H1 (cell line): ENCODE results near the gene NSUN6. TPM values are rescaled to one million over a fixed set of nuclear protein-coding genes. Genes with fewer than 3 reads are reported as not detected.

Experiments used
- CTCF ChIA-PET: fragments of 300-600 bp; sonication (Branson Sonifier 250); formaldehyde crosslinking; loops from one replicate; lab custom pipeline; 2021; ENCODE audit not compliant: partially characterized antibody; lab: Charles Lee
- POLR2A ChIA-PET: fragments of 300-600 bp; sonication (Branson Sonifier 250); formaldehyde crosslinking; loops from one replicate; lab custom pipeline; 2021; ENCODE audit warnings: inconsistent platforms; ENCODE audit not compliant: partially characterized antibody; lab: Charles Lee
- DNase-seq, 2 experiments: peaks; one replicate each; pipeline versions ENCODE4 v3.0.0 to v3.0.0-alpha.2; 2010 to 2022; ENCODE audit warnings: low spot score in 2 of 2, low read depth in 1 of 2, mixed read lengths in 1 of 2
- FAIRE-seq: peaks from 2 replicates; lab custom pipeline; 2011; peaks lifted over from hg19 to GRCh38; lab: Jason Lieb, UNC
- H2AFZ ChIP-seq: 2 replicates; pipeline ENCODE4 v1.8.1; 2012; ENCODE audit warnings: low read length, inconsistent platforms
- H2AK5ac ChIP-seq: 2 replicates; pipeline ENCODE4 v1.6.1; 2013; ENCODE audit warnings: low read depth, low read length
- H2BK120ac ChIP-seq: replicated peaks from 2 replicates; pipeline ENCODE3; 2013; ENCODE audit warnings: low read depth, low read length, inconsistent platforms
- H2BK12ac ChIP-seq: 2 replicates; pipeline ENCODE4 v1.6.1; 2013; ENCODE audit warnings: low read depth, low read length
- H2BK15ac ChIP-seq: 2 replicates; pipeline ENCODE4 v1.6.1; 2013; ENCODE audit warnings: low read length
- H2BK20ac ChIP-seq: 2 replicates; pipeline ENCODE4 v1.6.1; 2013; ENCODE audit warnings: low read length
- H2BK5ac ChIP-seq: 2 replicates; pipeline ENCODE4 v1.6.1; 2013; ENCODE audit warnings: low read depth, low read length
- H3K14ac ChIP-seq: 2 replicates; pipeline ENCODE4 v1.6.1; 2013; ENCODE audit warnings: inconsistent platforms; ENCODE audit not compliant: insufficient read length
- H3K18ac ChIP-seq: 2 replicates; pipeline ENCODE4 v1.6.1; 2013; ENCODE audit warnings: low read length; ENCODE audit errors: extremely low read depth
- H3K23ac ChIP-seq: 2 replicates; pipeline ENCODE4 v1.6.1; 2013; ENCODE audit warnings: inconsistent platforms; ENCODE audit not compliant: insufficient read length
- H3K23me2 ChIP-seq: 2 replicates; pipeline ENCODE4 v1.6.1; 2013; ENCODE audit warnings: low read depth, low read length
- H3K27ac ChIP-seq: 2 replicates; pipeline ENCODE4 v1.6.1; 2011; ENCODE audit warnings: low read depth, low read length, inconsistent platforms
- H3K27me3 ChIP-seq, 4 experiments: replicated peaks in 1 of 4; 1 replicate in 1 of 4; 2 replicates in 3 of 4; pipeline versions ENCODE4 v1.6.1 to v1.8.1; 2011 to 2013; ENCODE audit warnings: low read length in 3 of 4, mild to moderate bottlenecking in 3 of 4, inconsistent platforms in 2 of 4, mixed read lengths in 2 of 4, moderate library complexity in 1 of 4; ENCODE audit not compliant: control insufficient read depth in 3 of 4, insufficient read depth in 3 of 4; ENCODE audit errors: extremely low read depth in 1 of 4
- H3K36me3 ChIP-seq, 4 experiments: 2 replicates each; pipeline versions ENCODE4 v1.6.1 to v1.8.1; 2011 to 2013; ENCODE audit warnings: mild to moderate bottlenecking in 4 of 4, low read length in 3 of 4, moderate library complexity in 2 of 4, control low read depth in 1 of 4, inconsistent platforms in 1 of 4; ENCODE audit not compliant: insufficient read depth in 4 of 4, control insufficient read depth in 2 of 4
- H3K4ac ChIP-seq: replicated peaks from 2 replicates; pipeline ENCODE3; 2013; ENCODE audit warnings: low read length, low read depth, mixed read lengths, inconsistent platforms; ENCODE audit not compliant: insufficient read length
- H3K4me1 ChIP-seq, 4 experiments: replicated peaks in 1 of 4; 1 replicate in 1 of 4; 2 replicates in 3 of 4; pipeline versions ENCODE4 v1.6.1 to v1.8.1; 2011 to 2013; ENCODE audit warnings: low read length in 3 of 4, inconsistent platforms in 2 of 4, mixed read lengths in 1 of 4; ENCODE audit not compliant: insufficient read depth in 4 of 4, control insufficient read depth in 3 of 4
- H3K4me2 ChIP-seq, 2 experiments: 2 replicates each; pipeline versions ENCODE4 v1.6.1 to v1.8.1; 2011 to 2013; ENCODE audit warnings: low read depth in 2 of 2, low read length in 2 of 2, control low read depth in 1 of 2, inconsistent platforms in 1 of 2, mild to moderate bottlenecking in 1 of 2; ENCODE audit not compliant: insufficient read depth in 1 of 2
- H3K4me3 ChIP-seq, 4 experiments: fragments of 200-600, 300-600 bp in 1 of 4; sonication (generic), shearing (Covaris generic), sonication (Bioruptor Twin) in 1 of 4; 2 replicates each; pipeline versions ENCODE4 v1.5.1 to v1.8.1; 2011 to 2016; ENCODE audit warnings: low read length in 4 of 4, low read depth in 3 of 4, control low read depth in 2 of 4, inconsistent platforms in 2 of 4, mild to moderate bottlenecking in 2 of 4, mixed read lengths in 1 of 4, moderate library complexity in 1 of 4; ENCODE audit not compliant: insufficient read depth in 2 of 4; ENCODE audit errors: extremely low read depth in 1 of 4
- H3K56ac ChIP-seq: replicated peaks from 2 replicates; pipeline ENCODE3; 2013; ENCODE audit warnings: low read depth, mild to moderate bottlenecking, mixed read lengths, low read length, inconsistent platforms; ENCODE audit not compliant: insufficient read length
- H3K79me1 ChIP-seq: 2 replicates; pipeline ENCODE4 v1.6.1; 2013; ENCODE audit warnings: low read depth, low read length, control low read depth
- H3K79me2 ChIP-seq, 2 experiments: 2 replicates each; pipeline versions ENCODE4 v1.6.1 to v1.8.1; 2012 to 2013; ENCODE audit warnings: low read length in 2 of 2, mild to moderate bottlenecking in 2 of 2, inconsistent platforms in 1 of 2; ENCODE audit not compliant: insufficient read depth in 2 of 2, control insufficient read depth in 1 of 2
- H3K9ac ChIP-seq, 4 experiments: replicated peaks in 1 of 4; 1 replicate in 1 of 4; 2 replicates in 3 of 4; pipeline versions ENCODE4 v1.6.1 to v1.8.1; 2011 to 2013; ENCODE audit warnings: low read depth in 3 of 4, low read length in 3 of 4, control low read depth in 2 of 4, mild to moderate bottlenecking in 2 of 4, moderate library complexity in 2 of 4, inconsistent platforms in 1 of 4; ENCODE audit errors: extremely low read depth in 1 of 4
- H3K9me3 ChIP-seq, 2 experiments: 2 replicates each; pipeline versions ENCODE4 v1.6.1 to v1.8.1; 2012 to 2013; ENCODE audit warnings: mild to moderate bottlenecking in 2 of 2, moderate library complexity in 2 of 2, control low read depth in 1 of 2, inconsistent platforms in 1 of 2, low read depth in 1 of 2, low read length in 1 of 2, mixed read lengths in 1 of 2; ENCODE audit not compliant: insufficient read depth in 2 of 2
- H4K20me1 ChIP-seq, 2 experiments: replicated peaks in 1 of 2; 2 replicates each; pipeline versions ENCODE3 to v1.8.1; 2011 to 2013; ENCODE audit warnings: inconsistent platforms in 2 of 2, low read length in 2 of 2, mild to moderate bottlenecking in 1 of 2; ENCODE audit not compliant: insufficient read depth in 2 of 2, control insufficient read depth in 1 of 2
- H4K5ac ChIP-seq: 2 replicates; pipeline ENCODE4 v1.6.1; 2013; ENCODE audit warnings: low read length, low read depth, mixed read lengths, inconsistent platforms; ENCODE audit not compliant: insufficient read length
- H4K8ac ChIP-seq: 2 replicates; pipeline ENCODE4 v1.8.0; 2013; ENCODE audit warnings: mild to moderate bottlenecking, moderate library complexity, low read length, inconsistent platforms; ENCODE audit not compliant: insufficient read depth; ENCODE audit errors: extremely low read depth
- H4K91ac ChIP-seq: replicated peaks from 2 replicates; pipeline ENCODE3; 2013; ENCODE audit warnings: low read length, mixed read lengths, inconsistent platforms; ENCODE audit not compliant: insufficient read length
- WGBS, 2 experiments: shearing (Covaris generic) in 1 of 2; methylation state at CpG; one replicate each; pipeline versions ENCODE4 v1.1.6 to v1.1.7; 2013 to 2015; ENCODE audit warnings: low lambda C conversion rate in 2 of 2, mixed read lengths in 2 of 2, inconsistent platforms in 1 of 2, low coverage in 1 of 2, missing lambda C conversion rate in 1 of 2; ENCODE audit not compliant: insufficient replicate concordance in 2 of 2, insufficient coverage in 1 of 2, insufficient read length in 1 of 2; ENCODE audit errors: extremely low coverage in 1 of 2, missing lambda C conversion rate in 1 of 2; 5-methylcytosine and 5-hydroxymethylcytosine counted together
- polyA plus RNA-seq, 7 experiments: library from polyadenylated mRNA; depleted of rRNA in 3 of 7; stranded (reverse) in 5 of 7; unstranded in 2 of 7; fragments of >200 nt in 5 of 7; fragments of 200-250 nt in 2 of 7; gene quantifications; 1 replicate in 5 of 7; 2 replicates in 1 of 7; 4 replicates in 1 of 7; pipeline versions ENCODE4 v1.2.1 to v1.2.3, GENCODE V29; 2011 to 2013; ENCODE audit warnings: missing spikeins in 2 of 7, mixed read lengths in 2 of 7
- total RNA-seq: library from RNA; stranded (reverse); fragmentation: NEBNext Ultra II Directional; extraction: Animal tissue kit (Norgen Biotek cat#: 25700); gene quantifications from 2 replicates; pipeline ENCODE4 v1.2.1, GENCODE V29; 2021

The NSUN6 gene
- total and polyA plus RNA-seq, 2 of the 8 experiments (the other 6 are each of a cell fraction or from before 2014, with no cell fraction given), result 5.9 to 14.4 TPM

GRCh38 chr10:18675086-18675801 lies 23.9 kb upstream of the NSUN6 start:
- H3K9ac ChIP-seq, result no peak overlapping the region
- 91% methylated on average over 4 of the region's 4 CpGs; no CpG with 5 or more reads in 1 of the 2 experiments for WGBS, 2 experiments
- no peak overlapping the region for H2AFZ ChIP-seq
- H3K79me1 ChIP-seq, result no peaks in the 10 kb centered on the region
- H3K4ac ChIP-seq, result no peak overlapping the region
- peaks cover 0 to 59% (median 16%) of the 10 kb centered on the region in 4 experiments; a peak in 6 of 8 replicates for H3K36me3 ChIP-seq
- H2BK12ac ChIP-seq, result no peak overlapping the region
- H4K8ac ChIP-seq, result no peak overlapping the region
- H4K5ac ChIP-seq, result no peak overlapping the region
- H2BK120ac ChIP-seq, result no peak overlapping the region
- FAIRE-seq, result no peak
- H3K56ac ChIP-seq, result no peak overlapping the region
- peaks cover 0 to 25% of the 10 kb centered on the region in 2 experiments; a peak in 2 of 4 replicates for H3K79me2 ChIP-seq
- no peaks in the 10 kb centered on the region for H3K27me3 ChIP-seq
- H3K18ac ChIP-seq, result no peak overlapping the region
- no peaks in the 10 kb centered on the region for H3K4me1 ChIP-seq
- no peak overlapping the region for H3K4me3 ChIP-seq
- H2BK15ac ChIP-seq, result no peak overlapping the region
- H3K23ac ChIP-seq, result no peak overlapping the region
- no peak overlapping the region for H4K91ac ChIP-seq
- no peaks in the 10 kb centered on the region for H3K9me3 ChIP-seq
- ChIA-PET CTCF (no interaction called here), POLR2A (no interaction called here)
- no peaks in the 10 kb centered on the region for H3K23me2 ChIP-seq
- H2BK20ac ChIP-seq, result no peak overlapping the region
- peaks cover 1 to 2% of the 10 kb centered on the region in 2 experiments for H4K20me1 ChIP-seq
- no peak overlapping the region for H2BK5ac ChIP-seq
- DNase-seq, result no peak
- no peak overlapping the region for H3K4me2 ChIP-seq
- no peak overlapping the region for H2AK5ac ChIP-seq
- no peak overlapping the region for H3K27ac ChIP-seq
- no peak overlapping the region for H3K14ac ChIP-seq
